ENCODE measurements around the gene MCC. TPM values are rescaled to one million over a fixed set of nuclear protein-coding genes. Genes with fewer than 3 reads are reported as not detected.

MCC gene
- total RNA-seq, 1 donor from 2014 or later, result 15.1 TPM

DNA sequence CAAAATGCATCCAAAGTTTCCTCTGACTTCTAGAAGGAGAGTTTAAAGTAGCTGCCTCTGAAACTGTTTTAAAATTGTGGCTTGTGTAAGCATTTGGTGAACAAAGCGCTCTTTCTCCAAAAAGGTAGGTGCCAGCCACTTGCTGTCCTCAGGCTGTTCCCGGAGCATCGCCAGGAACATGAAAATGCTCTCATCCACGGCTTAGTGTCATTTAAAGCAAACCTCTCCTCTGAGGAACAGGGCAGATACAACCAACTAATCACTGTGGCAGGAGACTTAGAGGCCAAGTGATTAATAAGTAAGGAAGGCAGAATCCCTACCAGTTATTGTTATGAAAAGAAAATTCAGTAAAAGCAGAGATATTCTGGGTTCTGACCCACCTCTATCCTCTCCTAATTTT, 346.1 kb downstream of the MCC start:
- H3K27me3 ChIP-seq (ENCODE audit: control insufficient read depth in 3 of 3, insufficient read depth in 3 of 3, low read length in 3 of 3), result no peaks in the 10 kb centered on the region
- no peaks in the 10 kb centered on the region for H3K4me1 ChIP-seq (ENCODE audit: control insufficient read depth in 3 of 3, insufficient read depth in 3 of 3, low read length in 3 of 3)
- H3K36me3 ChIP-seq (ENCODE audit: control insufficient read depth in 3 of 3, insufficient read depth in 3 of 3, low read length in 3 of 3), result no peaks in the 10 kb centered on the region
- H3K27ac ChIP-seq (ENCODE audit: low read depth, low read length), result no peak overlapping the region
- no peaks in the 10 kb centered on the region for H3K9me3 ChIP-seq (ENCODE audit: control insufficient read depth in 3 of 3, low read length in 3 of 3)
- H3K9ac ChIP-seq (ENCODE audit: low read depth in 1 of 3, low read length in 3 of 3), result no peak overlapping the region
- no peak overlapping the region for H3K4me3 ChIP-seq (ENCODE audit: low read length in 3 of 3)

DNA sequence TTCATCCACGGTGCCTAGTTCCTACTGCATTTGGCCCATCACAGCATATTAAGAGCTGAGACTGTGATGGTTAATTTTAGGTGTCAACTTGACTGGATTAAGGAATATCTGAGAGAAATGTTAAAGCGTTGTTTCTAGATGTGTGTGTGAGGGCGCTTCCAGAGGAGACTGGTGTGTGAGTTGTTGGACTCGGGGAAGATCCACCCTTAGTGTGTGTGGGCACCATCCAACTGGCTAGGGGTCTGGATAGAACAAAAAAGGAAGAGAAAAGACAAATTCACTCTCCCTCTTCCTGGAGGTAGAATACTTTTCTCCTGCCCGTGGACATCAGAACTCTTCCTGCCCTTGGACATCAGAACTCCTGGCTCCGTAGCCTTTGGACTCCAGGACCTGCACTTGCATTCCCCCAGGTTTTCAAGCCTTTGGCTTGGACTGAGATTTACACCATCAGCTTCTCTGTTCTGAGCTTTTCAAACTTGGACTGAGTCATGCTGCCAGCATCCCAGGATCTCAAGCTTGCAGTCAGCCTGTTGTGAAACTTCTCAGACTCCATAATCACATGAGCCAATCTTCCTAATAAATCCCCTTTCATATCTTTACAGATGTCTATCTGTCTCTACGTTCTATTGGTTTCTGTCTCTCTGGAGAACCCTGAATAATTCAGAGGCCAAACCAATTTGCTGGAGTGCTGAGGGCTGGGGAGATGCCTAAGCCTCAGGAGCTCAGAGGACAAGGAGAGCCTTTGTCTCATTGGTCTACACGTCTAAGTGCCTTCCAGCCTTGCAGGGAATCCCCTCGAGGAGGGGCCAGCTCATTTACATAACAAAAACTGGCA, 347.2 kb downstream of the MCC start:
- Histone ChIP-seq H3K9me3 (ENCODE audit: control insufficient read depth in 3 of 3, low read length in 3 of 3) (no peaks in the 10 kb centered on the region), H3K36me3 (ENCODE audit: control insufficient read depth in 3 of 3, insufficient read depth in 3 of 3, low read length in 3 of 3) (no peaks in the 10 kb centered on the region), H3K27ac (ENCODE audit: low read depth, low read length) (no peak overlapping the region), H3K4me1 (ENCODE audit: control insufficient read depth in 3 of 3, insufficient read depth in 3 of 3, low read length in 3 of 3) (no peaks in the 10 kb centered on the region), H3K4me3 (ENCODE audit: low read length in 3 of 3) (no peak overlapping the region), H3K9ac (ENCODE audit: low read depth in 1 of 3, low read length in 3 of 3) (no peak overlapping the region), H3K27me3 (ENCODE audit: control insufficient read depth in 3 of 3, insufficient read depth in 3 of 3, low read length in 3 of 3) (no peaks in the 10 kb centered on the region)

DNA sequence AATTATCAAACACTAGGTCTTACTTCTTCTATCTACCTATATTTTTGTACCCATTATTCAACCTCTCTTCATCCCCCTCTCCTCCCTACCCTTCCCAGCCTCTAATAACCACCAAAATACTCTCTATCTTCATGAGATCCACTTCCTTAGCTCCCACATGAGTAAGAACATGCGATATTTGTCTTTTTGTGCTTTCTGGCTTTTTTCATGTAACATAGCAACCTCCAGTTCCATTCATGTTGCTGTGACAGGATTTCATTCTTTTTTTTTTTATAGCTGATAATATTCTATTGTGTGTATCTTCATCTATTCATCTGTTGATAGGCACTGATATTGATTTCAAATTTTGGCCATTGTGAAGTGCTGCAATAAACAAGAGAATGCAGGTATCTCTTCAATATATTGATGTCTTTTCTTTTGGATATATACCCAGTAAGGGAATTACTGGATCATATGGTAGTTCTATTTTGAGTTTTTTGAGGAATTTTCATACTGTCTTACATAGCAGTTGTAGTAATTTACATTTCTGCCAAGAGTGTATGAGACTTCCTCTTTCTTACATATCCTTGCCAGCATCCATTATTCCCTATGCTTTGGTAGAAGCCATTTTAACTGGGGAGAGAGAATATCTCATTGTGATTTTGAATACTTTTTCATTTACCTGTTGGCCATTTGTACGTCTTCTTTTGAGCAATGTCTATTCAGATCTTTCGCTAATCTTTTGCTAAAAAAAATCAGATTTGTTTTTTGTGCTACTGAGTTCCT, 354.9 kb downstream of the MCC start:
- no peak overlapping the region for H3K4me3 ChIP-seq (ENCODE audit: low read length in 3 of 3)
- no peaks in the 10 kb centered on the region for H3K27me3 ChIP-seq (ENCODE audit: control insufficient read depth in 3 of 3, insufficient read depth in 3 of 3, low read length in 3 of 3)
- no peak overlapping the region for H3K27ac ChIP-seq (ENCODE audit: low read depth, low read length)
- H3K9me3 ChIP-seq (ENCODE audit: control insufficient read depth in 3 of 3, low read length in 3 of 3), result no peaks in the 10 kb centered on the region
- no peaks in the 10 kb centered on the region for H3K4me1 ChIP-seq (ENCODE audit: control insufficient read depth in 3 of 3, insufficient read depth in 3 of 3, low read length in 3 of 3)
- H3K9ac ChIP-seq (ENCODE audit: low read depth in 1 of 3, low read length in 3 of 3), result no peak overlapping the region
- H3K36me3 ChIP-seq (ENCODE audit: control insufficient read depth in 3 of 3, insufficient read depth in 3 of 3, low read length in 3 of 3), result no peaks in the 10 kb centered on the region

DNA sequence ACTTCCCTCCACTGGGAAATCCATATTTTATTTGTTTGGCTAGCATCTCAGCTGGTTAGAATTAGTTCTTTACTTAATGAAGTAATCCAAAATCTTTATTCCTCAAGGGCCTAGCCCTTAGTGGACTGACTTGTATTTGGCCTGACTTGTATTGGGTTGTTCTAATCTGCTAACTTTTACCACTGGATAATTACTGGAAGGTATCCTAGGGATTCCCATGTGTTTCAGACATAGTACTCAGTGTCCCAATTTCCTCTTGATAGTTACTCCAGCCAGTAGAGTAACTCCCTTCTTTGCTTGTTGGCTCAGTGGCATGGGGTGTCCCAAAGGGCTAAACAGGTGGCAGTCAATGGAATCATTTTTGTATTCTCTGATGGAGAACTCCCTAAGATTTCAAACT, 355.7 kb downstream of the MCC start:
- no peak overlapping the region for H3K27ac ChIP-seq (ENCODE audit: low read depth, low read length)
- no peaks in the 10 kb centered on the region for H3K27me3 ChIP-seq (ENCODE audit: control insufficient read depth in 3 of 3, insufficient read depth in 3 of 3, low read length in 3 of 3)
- no peaks in the 10 kb centered on the region for H3K36me3 ChIP-seq (ENCODE audit: control insufficient read depth in 3 of 3, insufficient read depth in 3 of 3, low read length in 3 of 3)
- no peaks in the 10 kb centered on the region for H3K9me3 ChIP-seq (ENCODE audit: control insufficient read depth in 3 of 3, low read length in 3 of 3)
- H3K4me3 ChIP-seq (ENCODE audit: low read length in 3 of 3), result no peak overlapping the region
- H3K9ac ChIP-seq (ENCODE audit: low read depth in 1 of 3, low read length in 3 of 3), result no peak overlapping the region
- H3K4me1 ChIP-seq (ENCODE audit: control insufficient read depth in 3 of 3, insufficient read depth in 3 of 3, low read length in 3 of 3), result no peaks in the 10 kb centered on the region

- H3K27me3 ChIP-seq (ENCODE audit: control insufficient read depth in 3 of 3, insufficient read depth in 3 of 3, low read length in 3 of 3), result no peaks in the 10 kb centered on the region
- H3K4me1 ChIP-seq (ENCODE audit: control insufficient read depth in 3 of 3, insufficient read depth in 3 of 3, low read length in 3 of 3), result no peaks in the 10 kb centered on the region
- no peak overlapping the region for H3K9ac ChIP-seq (ENCODE audit: low read depth in 1 of 3, low read length in 3 of 3)
- H3K27ac ChIP-seq (ENCODE audit: low read depth, low read length), result no peak overlapping the region
- H3K4me3 ChIP-seq (ENCODE audit: low read length in 3 of 3), result no peak overlapping the region
- H3K9me3 ChIP-seq (ENCODE audit: control insufficient read depth in 3 of 3, low read length in 3 of 3), result no peaks in the 10 kb centered on the region
- no peaks in the 10 kb centered on the region for H3K36me3 ChIP-seq (ENCODE audit: control insufficient read depth in 3 of 3, insufficient read depth in 3 of 3, low read length in 3 of 3)
Measured at GRCh38 chr5:113128641-113129330, 359.5 kb downstream of the MCC start.

DNA sequence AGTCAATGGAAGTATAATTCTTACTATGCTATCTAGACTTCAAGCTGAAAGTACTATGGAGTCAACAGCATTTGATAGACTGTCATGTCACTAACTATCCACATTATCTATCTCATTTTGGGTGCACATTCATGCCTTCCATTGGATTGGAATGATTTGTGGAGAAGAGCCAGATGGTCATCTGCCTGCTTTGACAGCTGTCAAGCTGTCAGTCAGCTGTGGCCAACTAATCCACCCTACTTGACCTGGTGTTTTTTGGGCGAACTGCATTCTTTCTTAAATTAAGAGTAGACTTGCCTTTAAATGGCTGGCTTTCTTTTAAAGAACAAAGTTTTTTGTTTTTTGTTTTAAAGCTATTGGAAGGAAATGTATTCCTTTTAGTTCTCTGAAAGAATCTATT, 360.2 kb downstream of the MCC start:
- H3K27ac ChIP-seq (ENCODE audit: low read depth, low read length), result no peak overlapping the region

GRCh38 chr5:113127021-113127420, 361.2 kb downstream of the MCC start:
- no peaks in the 10 kb centered on the region for H3K9me3 ChIP-seq (ENCODE audit: control insufficient read depth in 3 of 3, low read length in 3 of 3)
- no peak overlapping the region for H3K9ac ChIP-seq (ENCODE audit: low read depth in 1 of 3, low read length in 3 of 3)
- H3K27me3 ChIP-seq (ENCODE audit: control insufficient read depth in 3 of 3, insufficient read depth in 3 of 3, low read length in 3 of 3), result no peaks in the 10 kb centered on the region
- no peaks in the 10 kb centered on the region for H3K36me3 ChIP-seq (ENCODE audit: control insufficient read depth in 3 of 3, insufficient read depth in 3 of 3, low read length in 3 of 3)
- no peak overlapping the region for H3K27ac ChIP-seq (ENCODE audit: low read depth, low read length)
- H3K4me3 ChIP-seq (ENCODE audit: low read length in 3 of 3), result no peak overlapping the region
- peaks cover 0 to 5% (median 0%) of the 10 kb centered on the region in 3 donors for H3K4me1 ChIP-seq (ENCODE audit: control insufficient read depth in 3 of 3, insufficient read depth in 3 of 3, low read length in 3 of 3)

More for the DNA sequence above, 360.2 kb downstream of the MCC start:
- H3K36me3 ChIP-seq (ENCODE audit: control insufficient read depth in 3 of 3, insufficient read depth in 3 of 3, low read length in 3 of 3), result no peaks in the 10 kb centered on the region
- H3K9me3 ChIP-seq (ENCODE audit: control insufficient read depth in 3 of 3, low read length in 3 of 3), result no peaks in the 10 kb centered on the region
- H3K27me3 ChIP-seq (ENCODE audit: control insufficient read depth in 3 of 3, insufficient read depth in 3 of 3, low read length in 3 of 3), result no peaks in the 10 kb centered on the region
- no peak overlapping the region for H3K9ac ChIP-seq (ENCODE audit: low read depth in 1 of 3, low read length in 3 of 3)
- H3K4me1 ChIP-seq (ENCODE audit: control insufficient read depth in 3 of 3, insufficient read depth in 3 of 3, low read length in 3 of 3), result peaks cover 0 to 2% (median 0%) of the 10 kb centered on the region in 3 donors
- no peak overlapping the region for H3K4me3 ChIP-seq (ENCODE audit: low read length in 3 of 3)

- Histone ChIP-seq H3K9ac (ENCODE audit: low read depth in 1 of 3, low read length in 3 of 3) (no peak overlapping the region), H3K4me1 (ENCODE audit: control insufficient read depth in 3 of 3, insufficient read depth in 3 of 3, low read length in 3 of 3) (peaks cover 0 to 5% (median 0%) of the 10 kb centered on the region in 3 donors)
Measured at GRCh38 chr5:113125371-113125770, 362.9 kb downstream of the MCC start.

GRCh38 chr5:113124914-113125313, 363.3 kb downstream of the MCC start:
- no peaks in the 10 kb centered on the region for H3K27me3 ChIP-seq (ENCODE audit: control insufficient read depth in 3 of 3, insufficient read depth in 3 of 3, low read length in 3 of 3)
- H3K4me3 ChIP-seq (ENCODE audit: low read length in 3 of 3), result no peak overlapping the region
- no peak overlapping the region for H3K27ac ChIP-seq (ENCODE audit: low read depth, low read length)
- peaks cover 0 to 6% (median 0%) of the 10 kb centered on the region in 3 donors for H3K4me1 ChIP-seq (ENCODE audit: control insufficient read depth in 3 of 3, insufficient read depth in 3 of 3, low read length in 3 of 3)
- H3K9ac ChIP-seq (ENCODE audit: low read depth in 1 of 3, low read length in 3 of 3), result no peak overlapping the region
- H3K9me3 ChIP-seq (ENCODE audit: control insufficient read depth in 3 of 3, low read length in 3 of 3), result no peaks in the 10 kb centered on the region
- H3K36me3 ChIP-seq (ENCODE audit: control insufficient read depth in 3 of 3, insufficient read depth in 3 of 3, low read length in 3 of 3), result no peaks in the 10 kb centered on the region

More at GRCh38 chr5:113125371-113125770, 362.9 kb downstream of the MCC start:
- H3K36me3 ChIP-seq (ENCODE audit: control insufficient read depth in 3 of 3, insufficient read depth in 3 of 3, low read length in 3 of 3), result no peaks in the 10 kb centered on the region
- no peaks in the 10 kb centered on the region for H3K9me3 ChIP-seq (ENCODE audit: control insufficient read depth in 3 of 3, low read length in 3 of 3)
- no peaks in the 10 kb centered on the region for H3K27me3 ChIP-seq (ENCODE audit: control insufficient read depth in 3 of 3, insufficient read depth in 3 of 3, low read length in 3 of 3)
- H3K4me3 ChIP-seq (ENCODE audit: low read length in 3 of 3), result no peak overlapping the region
- H3K27ac ChIP-seq (ENCODE audit: low read depth, low read length), result no peak overlapping the region
